SK-N-MC (cell line): ENCODE results near the gene MIP.

Experiments
- EZH2 ChIP-seq: fragments of 200-600 bp; sonication (generic); IDR thresholded peaks from one replicate; pipeline ENCODE4 v1.6.1; 2017; ENCODE audit warnings: antibody characterized with exemption
- FOXP2 ChIP-seq: optimal IDR thresholded peaks from 2 replicates; pipeline ENCODE3; 2011; ENCODE audit warnings: mild to moderate bottlenecking, moderate library complexity; ENCODE audit not compliant: insufficient read depth; ENCODE audit errors: extremely low read length, control extremely low read depth
- POLR2AphosphoS5 ChIP-seq: IDR thresholded peaks from 2 replicates; pipeline ENCODE4 v1.6.1; 2012; ENCODE audit warnings: mild to moderate bottlenecking, low read depth, low read length, borderline replicate concordance

DNA sequence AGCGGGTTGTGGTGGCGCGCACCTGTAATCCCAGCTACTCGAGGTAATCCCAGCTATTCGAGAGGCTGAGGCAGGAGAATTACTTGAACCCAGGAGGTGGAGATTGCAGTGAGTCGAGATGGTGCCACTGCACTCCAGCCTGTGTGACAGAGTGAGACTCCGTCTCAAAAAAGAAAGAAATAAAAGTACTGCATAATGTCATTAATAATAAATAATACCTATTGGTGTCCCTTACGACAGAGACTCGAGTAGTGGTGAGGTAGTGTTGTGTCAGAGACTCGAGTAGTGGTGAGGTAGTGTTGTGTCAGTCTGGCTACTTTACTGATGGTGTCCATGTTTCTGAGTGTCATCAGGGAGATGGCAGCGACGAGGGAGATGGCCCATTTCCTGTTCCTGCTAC, 32.2 kb upstream of the MIP start:
- no peak for TF ChIP-seq POLR2AphosphoS5
- no peak for TF ChIP-seq EZH2
- TF ChIP-seq FOXP2, result no peak
